K562 (cell line): ENCODE results near the gene LY6G6C. TPM values are rescaled to one million over a fixed set of nuclear protein-coding genes. Genes with fewer than 3 reads are reported as not detected.

Experiments used
- MTA3 ChIP-seq: fragments of 450-650 bp; formaldehyde crosslinking; IDR thresholded peaks from 2 replicates; pipeline ENCODE4 v1.6.1; 2017; ENCODE audit warnings: mild to moderate bottlenecking, borderline replicate concordance
- SRSF7 ChIP-seq: fragments of 200-400 bp; formaldehyde crosslinking; optimal IDR thresholded peaks from 2 replicates; pipeline ENCODE3; 2017; ENCODE audit warnings: mild to moderate bottlenecking, low read depth, low read length
- ZFP91 ChIP-seq: sonication (generic); formaldehyde crosslinking; IDR thresholded peaks from 2 replicates; pipeline ENCODE4 v1.8.0; 2022; ENCODE audit warnings: mild to moderate bottlenecking, missing genetic modification reagents
- ZNF263 ChIP-seq: sonication (generic); formaldehyde crosslinking; IDR thresholded peaks from 2 replicates; pipeline ENCODE4 v1.8.0; 2022; ENCODE audit warnings: mild to moderate bottlenecking, missing genetic modification reagents, borderline replicate concordance
- ZNF592 ChIP-seq: fragments of 450-650 bp; IDR thresholded peaks from 2 replicates; pipeline ENCODE4 v1.6.1; 2017; ENCODE audit warnings: antibody characterized with exemption, mild to moderate bottlenecking
- polyA plus RNA-seq, 8 experiments: library from polyadenylated mRNA; depleted of rRNA in 4 of 8; stranded (reverse) in 5 of 8; unstranded in 3 of 8; fragments of >200 nt; fragmentation: Nextera tagmentation in 2 of 8; fragmentation: Illumina TruSeq in 1 of 8; extraction: Ambion mirVana in 2 of 8; extraction: Trizol in 1 of 8; gene quantifications; 2 replicates each; pipeline versions ENCODE4 v1.2.1 to v1.2.3, GENCODE V29; 2011 to 2014; ENCODE audit warnings: inconsistent platforms in 1 of 8, missing spikeins in 1 of 8
- total RNA-seq, 7 experiments: library from RNA; depleted of rRNA in 6 of 7; stranded (reverse); fragments of >200 nt in 6 of 7; fragmentation: Illumina TruSeq in 2 of 7; extraction: Trizol in 2 of 7; gene quantifications; 2 replicates each; pipeline versions ENCODE4 v1.2.1 to v1.2.3, GENCODE V29; 2011 to 2021; ENCODE audit warnings: low replicate concordance in 1 of 7
- TF ChIP-seq, protein P1 (sequence below): fragments of 450-650 bp; IDR thresholded peaks from 2 replicates; pipeline ENCODE4 v1.6.1; 2016; ENCODE audit warnings: mild to moderate bottlenecking, moderate library complexity

Gene LY6G6C
- total and polyA plus RNA-seq, 9 of the 15 experiments (the other 6 are each of a cell fraction or from before 2014, with no cell fraction given), result 0.06 to 0.20 TPM; not detected in 7

DNA sequence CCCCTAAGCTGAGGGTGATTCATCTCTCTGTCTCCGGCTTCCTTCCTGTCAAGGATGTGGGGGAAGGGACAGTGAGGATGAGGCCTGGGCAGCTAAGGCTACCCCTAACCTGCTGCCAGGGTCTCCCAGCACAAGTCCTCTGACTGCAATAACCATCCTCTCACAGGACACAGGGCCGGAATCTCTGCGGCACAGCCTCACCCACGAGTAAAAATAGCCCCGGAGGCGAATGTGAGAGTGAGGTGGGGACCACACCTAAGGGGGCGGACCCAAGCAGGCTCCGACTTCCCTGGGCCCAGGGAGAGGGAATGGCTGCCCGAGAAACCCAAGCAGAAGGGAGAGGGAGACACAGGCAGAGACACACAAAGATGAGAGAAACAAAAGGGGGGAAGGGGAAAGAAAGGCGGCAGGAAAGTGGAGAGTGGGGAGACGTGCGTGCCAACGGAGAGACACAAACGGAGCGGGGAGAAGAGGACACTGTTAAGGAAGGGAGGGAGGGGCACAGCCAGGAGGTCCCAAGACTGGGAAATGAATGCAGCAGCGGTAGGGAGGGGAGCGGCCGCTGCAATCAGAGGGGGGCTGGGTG lies 13.4 kb upstream of the LY6G6C start (continued):
- TF ChIP-seq, protein P1, sequence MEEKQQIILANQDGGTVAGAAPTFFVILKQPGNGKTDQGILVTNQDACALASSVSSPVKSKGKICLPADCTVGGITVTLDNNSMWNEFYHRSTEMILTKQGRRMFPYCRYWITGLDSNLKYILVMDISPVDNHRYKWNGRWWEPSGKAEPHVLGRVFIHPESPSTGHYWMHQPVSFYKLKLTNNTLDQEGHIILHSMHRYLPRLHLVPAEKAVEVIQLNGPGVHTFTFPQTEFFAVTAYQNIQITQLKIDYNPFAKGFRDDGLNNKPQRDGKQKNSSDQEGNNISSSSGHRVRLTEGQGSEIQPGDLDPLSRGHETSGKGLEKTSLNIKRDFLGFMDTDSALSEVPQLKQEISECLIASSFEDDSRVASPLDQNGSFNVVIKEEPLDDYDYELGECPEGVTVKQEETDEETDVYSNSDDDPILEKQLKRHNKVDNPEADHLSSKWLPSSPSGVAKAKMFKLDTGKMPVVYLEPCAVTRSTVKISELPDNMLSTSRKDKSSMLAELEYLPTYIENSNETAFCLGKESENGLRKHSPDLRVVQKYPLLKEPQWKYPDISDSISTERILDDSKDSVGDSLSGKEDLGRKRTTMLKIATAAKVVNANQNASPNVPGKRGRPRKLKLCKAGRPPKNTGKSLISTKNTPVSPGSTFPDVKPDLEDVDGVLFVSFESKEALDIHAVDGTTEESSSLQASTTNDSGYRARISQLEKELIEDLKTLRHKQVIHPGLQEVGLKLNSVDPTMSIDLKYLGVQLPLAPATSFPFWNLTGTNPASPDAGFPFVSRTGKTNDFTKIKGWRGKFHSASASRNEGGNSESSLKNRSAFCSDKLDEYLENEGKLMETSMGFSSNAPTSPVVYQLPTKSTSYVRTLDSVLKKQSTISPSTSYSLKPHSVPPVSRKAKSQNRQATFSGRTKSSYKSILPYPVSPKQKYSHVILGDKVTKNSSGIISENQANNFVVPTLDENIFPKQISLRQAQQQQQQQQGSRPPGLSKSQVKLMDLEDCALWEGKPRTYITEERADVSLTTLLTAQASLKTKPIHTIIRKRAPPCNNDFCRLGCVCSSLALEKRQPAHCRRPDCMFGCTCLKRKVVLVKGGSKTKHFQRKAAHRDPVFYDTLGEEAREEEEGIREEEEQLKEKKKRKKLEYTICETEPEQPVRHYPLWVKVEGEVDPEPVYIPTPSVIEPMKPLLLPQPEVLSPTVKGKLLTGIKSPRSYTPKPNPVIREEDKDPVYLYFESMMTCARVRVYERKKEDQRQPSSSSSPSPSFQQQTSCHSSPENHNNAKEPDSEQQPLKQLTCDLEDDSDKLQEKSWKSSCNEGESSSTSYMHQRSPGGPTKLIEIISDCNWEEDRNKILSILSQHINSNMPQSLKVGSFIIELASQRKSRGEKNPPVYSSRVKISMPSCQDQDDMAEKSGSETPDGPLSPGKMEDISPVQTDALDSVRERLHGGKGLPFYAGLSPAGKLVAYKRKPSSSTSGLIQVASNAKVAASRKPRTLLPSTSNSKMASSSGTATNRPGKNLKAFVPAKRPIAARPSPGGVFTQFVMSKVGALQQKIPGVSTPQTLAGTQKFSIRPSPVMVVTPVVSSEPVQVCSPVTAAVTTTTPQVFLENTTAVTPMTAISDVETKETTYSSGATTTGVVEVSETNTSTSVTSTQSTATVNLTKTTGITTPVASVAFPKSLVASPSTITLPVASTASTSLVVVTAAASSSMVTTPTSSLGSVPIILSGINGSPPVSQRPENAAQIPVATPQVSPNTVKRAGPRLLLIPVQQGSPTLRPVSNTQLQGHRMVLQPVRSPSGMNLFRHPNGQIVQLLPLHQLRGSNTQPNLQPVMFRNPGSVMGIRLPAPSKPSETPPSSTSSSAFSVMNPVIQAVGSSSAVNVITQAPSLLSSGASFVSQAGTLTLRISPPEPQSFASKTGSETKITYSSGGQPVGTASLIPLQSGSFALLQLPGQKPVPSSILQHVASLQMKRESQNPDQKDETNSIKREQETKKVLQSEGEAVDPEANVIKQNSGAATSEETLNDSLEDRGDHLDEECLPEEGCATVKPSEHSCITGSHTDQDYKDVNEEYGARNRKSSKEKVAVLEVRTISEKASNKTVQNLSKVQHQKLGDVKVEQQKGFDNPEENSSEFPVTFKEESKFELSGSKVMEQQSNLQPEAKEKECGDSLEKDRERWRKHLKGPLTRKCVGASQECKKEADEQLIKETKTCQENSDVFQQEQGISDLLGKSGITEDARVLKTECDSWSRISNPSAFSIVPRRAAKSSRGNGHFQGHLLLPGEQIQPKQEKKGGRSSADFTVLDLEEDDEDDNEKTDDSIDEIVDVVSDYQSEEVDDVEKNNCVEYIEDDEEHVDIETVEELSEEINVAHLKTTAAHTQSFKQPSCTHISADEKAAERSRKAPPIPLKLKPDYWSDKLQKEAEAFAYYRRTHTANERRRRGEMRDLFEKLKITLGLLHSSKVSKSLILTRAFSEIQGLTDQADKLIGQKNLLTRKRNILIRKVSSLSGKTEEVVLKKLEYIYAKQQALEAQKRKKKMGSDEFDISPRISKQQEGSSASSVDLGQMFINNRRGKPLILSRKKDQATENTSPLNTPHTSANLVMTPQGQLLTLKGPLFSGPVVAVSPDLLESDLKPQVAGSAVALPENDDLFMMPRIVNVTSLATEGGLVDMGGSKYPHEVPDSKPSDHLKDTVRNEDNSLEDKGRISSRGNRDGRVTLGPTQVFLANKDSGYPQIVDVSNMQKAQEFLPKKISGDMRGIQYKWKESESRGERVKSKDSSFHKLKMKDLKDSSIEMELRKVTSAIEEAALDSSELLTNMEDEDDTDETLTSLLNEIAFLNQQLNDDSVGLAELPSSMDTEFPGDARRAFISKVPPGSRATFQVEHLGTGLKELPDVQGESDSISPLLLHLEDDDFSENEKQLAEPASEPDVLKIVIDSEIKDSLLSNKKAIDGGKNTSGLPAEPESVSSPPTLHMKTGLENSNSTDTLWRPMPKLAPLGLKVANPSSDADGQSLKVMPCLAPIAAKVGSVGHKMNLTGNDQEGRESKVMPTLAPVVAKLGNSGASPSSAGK, result no peak
- no peak for TF ChIP-seq MTA3
- 0 out of 2 replicates have a peak, but pooled peaks have one; percentile 60 for TF ChIP-seq ZFP91 (CRISPR knock-in tag)
- no peak for TF ChIP-seq ZNF263 (CRISPR knock-in tag)
- TF ChIP-seq SRSF7, result no peak
- no peak for TF ChIP-seq ZNF592
